Fibroblast of skin of left biceps (primary cell): ENCODE measurements around the gene FAM193B.

Source experiments
- DNase-seq, 2 experiments: peaks; one replicate each; pipeline ENCODE4 v3.0.0-alpha.2; 2013; ENCODE audit warnings: low read depth in 2 of 2

The FAM193B gene

DNA sequence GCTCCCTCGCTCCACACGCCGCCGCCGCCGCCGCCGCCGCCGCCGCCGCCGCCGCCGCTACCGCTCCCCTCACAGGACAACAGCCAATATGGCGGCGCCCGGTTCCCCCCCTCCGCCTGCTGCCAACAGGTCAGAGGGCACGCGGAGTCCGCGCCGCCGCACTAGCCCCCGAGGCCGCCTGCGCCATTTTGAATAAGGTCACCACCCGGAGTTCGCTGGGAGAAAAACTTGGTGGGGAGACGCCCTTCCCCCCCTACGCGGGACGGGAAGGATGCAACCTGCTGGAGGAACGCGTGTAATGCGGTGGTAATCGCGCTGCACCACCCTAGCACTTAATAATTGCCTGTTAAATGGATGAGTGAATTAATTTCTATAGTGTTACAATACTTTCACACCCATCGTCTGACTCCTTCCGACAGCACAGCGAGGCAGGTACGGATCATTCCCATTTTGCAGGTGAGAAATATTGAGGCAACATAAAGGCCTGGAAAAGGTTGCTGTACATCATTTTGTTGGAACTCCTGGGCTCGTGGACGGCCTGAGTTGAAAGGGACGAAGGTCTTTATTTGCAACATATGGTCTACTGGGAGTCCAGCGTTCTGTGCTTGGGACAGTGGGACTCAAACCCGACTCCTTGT is at the start of gene FAM193B:
FAM193B (minus strand) TSS at position 90 of the 638 bp plus-strand sequence. CDS start 105 bp downstream, outside the sequence.
- peak; percentile 71 to 78 for DNase-seq

- DNase-seq: no peak
These were observed 49.8 kb upstream of the FAM193B start for GRCh38 chr5:177604116-177604521.

GRCh38 chr5:177603631-177604030 is 49.3 kb upstream of the FAM193B start:
- DNase-seq: no peak

DNA sequence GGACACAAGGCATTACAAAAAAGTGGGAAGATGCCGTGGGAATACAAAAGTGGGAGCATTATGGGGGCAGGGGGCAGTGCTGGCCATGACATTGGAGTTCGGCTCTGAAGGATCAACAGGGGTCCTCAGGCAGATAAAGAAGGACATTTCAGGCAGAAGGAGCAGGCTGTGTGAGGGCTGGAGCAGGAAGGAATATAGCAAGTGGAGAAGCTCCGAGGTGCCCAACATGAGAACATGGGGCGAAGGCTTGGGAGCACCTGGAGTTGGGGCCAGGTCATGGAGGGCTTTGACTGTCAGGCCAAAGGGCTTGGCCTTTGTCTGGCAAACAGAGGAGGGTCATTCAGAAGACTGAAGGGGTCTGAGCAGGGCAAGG is 48.1 kb upstream of the FAM193B start:
- DNase-seq: no peak

GRCh38 chr5:177601577-177602457 is 47.5 kb upstream of the FAM193B start:
- no peak for DNase-seq

GRCh38 chr5:177601126-177601525 is 46.8 kb upstream of the FAM193B start:
- no peak for DNase-seq

- DNase-seq: no peak
These were observed 46.2 kb upstream of the FAM193B start for GRCh38 chr5:177600508-177601018.

- peak; percentile 40 to 42 for DNase-seq
These were observed 45.6 kb upstream of the FAM193B start, which contains the start of gene B4GALT7 for GRCh38 chr5:177599731-177600507. TSS of gene B4GALT7 (plus strand) at chr5:177600132. CDS start at chr5:177600211, 79 bp downstream.

GRCh38 chr5:177598477-177598876 is 44.1 kb upstream of the FAM193B start:
- DNase-seq: no peak

DNA sequence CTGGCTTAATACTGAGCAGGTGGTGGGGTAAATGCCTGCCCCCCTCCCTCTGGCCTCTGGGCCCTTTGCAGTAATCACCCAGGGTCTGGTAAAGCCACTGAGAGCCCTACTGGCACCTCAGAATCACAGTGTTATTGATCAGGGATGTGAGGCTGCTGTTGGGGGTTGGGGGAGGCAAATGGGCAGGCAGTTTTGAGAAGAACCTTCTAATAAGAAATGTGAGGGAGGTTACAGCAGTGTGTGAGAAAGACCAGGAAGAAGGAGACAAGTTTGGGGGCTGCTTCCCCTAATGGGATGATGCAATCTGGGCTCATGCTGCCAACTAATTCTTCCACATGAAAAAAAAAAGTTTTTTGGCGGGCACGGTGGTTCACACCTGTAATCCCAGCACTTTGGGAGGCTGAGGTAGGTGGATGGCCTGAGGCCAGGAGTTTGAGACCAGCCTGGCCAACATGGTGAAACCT is 42.4 kb upstream of the FAM193B start:
- DNase-seq: no peak

GRCh38 chr5:177595991-177596774 is 41.8 kb upstream of the FAM193B start:
- no peak for DNase-seq

GRCh38 chr5:177595026-177595585 is 40.7 kb upstream of the FAM193B start:
- DNase-seq: no peak

DNA sequence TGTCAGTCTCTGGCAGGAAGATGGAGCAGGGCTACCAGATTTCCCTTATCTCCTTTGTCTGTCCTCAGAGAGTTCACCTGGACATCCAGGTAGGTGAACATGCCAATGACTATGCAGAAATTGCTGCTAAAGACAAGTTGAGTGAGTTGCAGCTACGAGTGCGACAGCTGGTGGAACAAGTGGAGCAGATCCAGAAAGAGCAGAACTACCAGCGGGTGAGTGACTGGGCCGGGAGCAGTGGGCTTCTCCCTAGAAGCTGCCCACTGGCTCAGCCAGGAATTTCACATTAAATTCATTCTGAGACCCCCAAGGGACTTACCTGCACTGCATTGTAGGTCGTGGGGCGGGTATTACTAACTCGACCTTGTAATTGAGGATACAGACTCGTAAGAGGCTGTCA is 39.7 kb upstream of the FAM193B start:
- no peak for DNase-seq

GRCh38 chr5:177593511-177593910 is 39.1 kb upstream of the FAM193B start:
- DNase-seq: no peak

GRCh38 chr5:177592905-177593304 is 38.5 kb upstream of the FAM193B start:
- no peak for DNase-seq

DNA sequence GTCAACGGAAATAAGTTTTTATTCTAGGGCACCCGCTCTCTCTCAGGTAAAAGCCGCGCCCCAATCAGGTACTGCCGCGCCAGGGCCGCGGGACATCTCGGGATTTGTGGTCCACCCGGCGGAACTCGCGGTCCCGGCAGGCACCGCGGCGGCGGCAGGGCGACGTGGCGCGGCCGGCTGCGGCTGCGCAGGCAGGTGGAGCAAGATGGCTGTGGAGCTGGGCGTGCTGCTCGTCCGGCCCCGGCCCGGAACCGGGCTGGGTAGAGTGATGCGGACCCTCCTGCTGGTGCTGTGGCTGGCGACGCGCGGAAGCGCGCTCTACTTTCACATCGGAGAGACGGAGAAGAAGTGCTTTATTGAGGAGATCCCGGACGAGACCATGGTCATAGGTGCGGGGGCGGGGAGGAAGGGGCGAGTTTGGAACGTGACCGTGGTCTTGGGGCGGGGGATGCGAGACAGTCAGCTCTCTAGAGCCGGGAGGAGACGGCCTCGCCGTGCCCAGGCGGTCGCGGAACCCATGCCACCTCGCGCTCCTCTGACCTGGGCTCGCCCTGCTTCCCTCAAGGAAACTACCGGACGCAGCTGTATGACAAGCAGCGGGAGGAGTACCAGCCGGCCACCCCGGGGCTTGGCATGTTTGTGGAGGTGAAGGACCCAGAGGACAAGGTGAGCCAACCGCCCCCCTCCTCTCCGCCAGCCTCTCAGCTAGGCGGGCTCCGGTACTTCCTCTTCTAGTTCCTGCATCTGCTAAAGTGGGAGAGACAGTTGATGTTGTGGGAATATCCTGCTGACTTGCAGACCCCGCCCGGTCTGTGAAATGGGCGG is 37.9 kb upstream of the FAM193B start, which contains the start of gene TMED9:
TMED9 (plus strand) TSS at position 194 of the 825 bp plus-strand sequence; CDS start at position 206, 12 bp downstream.
- peak; percentile 47 to 50 for DNase-seq

DNA sequence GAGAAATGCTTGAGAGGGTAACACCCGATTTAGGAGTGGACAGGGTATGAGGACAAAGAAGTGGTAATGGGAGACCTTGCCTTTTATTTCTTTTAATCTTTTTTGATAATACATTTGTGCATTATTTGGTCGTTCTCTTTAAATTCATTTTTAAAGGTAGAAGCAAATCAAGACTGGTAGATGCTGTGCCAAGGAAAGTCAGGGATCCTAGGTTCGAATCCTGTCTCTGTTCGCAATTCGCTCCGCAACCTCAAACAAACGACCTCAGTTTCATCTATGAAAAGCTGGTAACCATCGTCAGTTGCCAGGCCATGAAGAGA is 37.3 kb upstream of the FAM193B start:
- DNase-seq: no peak

- DNase-seq: no peak
These were observed 36.0 kb upstream of the FAM193B start for GRCh38 chr5:177590406-177590805.

DNA sequence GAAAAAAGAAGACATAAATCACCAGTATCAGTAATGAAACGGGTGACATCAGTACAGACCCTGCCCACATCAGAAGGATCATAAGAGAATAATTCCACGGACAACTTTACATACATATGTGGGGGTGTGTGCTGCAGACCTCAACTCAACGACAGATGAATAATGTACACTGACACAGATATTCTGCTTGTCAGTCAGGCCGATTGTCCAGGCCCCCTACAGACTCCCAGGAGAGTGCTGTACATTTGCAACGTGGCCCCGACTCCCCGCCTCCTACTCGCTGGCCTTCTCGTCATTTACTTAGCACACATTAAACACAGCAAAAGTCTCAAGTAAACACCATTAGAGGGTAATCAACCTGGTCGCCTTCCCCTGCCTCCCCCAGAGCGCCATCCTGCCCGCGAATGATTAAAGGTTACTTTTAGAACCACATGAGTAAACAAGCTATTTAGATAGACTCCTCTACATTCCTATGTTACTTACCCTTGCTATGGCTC is 34.1 kb upstream of the FAM193B start:
- DNase-seq: no peak

DNA sequence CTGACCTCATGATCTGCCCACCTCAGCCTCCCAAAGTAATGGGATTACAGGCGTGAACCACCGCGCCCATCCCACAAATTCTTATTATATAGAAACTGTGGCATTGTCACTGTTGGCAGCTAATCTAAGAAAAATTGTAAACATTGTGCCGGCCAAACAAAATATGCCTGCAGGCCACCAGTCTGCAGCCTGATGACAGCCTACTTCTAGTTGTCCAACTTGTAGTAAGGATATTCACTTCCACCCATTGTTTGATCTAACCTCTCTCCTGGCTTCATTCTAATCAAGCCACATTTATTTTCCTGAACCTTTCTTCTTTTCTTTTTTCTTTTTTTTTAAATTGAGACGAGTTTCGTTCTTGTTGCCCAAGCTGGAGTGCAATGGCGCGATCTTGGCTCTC is 24.0 kb upstream of the FAM193B start:
- DNase-seq: no peak
